Muscle of leg (tissue), 11 donors: ENCODE data around the gene RNPEPL1. TPM values are rescaled to one million over a fixed set of nuclear protein-coding genes. Genes with fewer than 3 reads are reported as not detected.

ENCODE experiments used
- DNase-seq: peaks from one replicate; pipeline ENCODE4 v3.0.0; 2013
- H3K27ac ChIP-seq: one replicate; pipeline ENCODE4 v1.5.1; 2013; ENCODE audit warnings: mild to moderate bottlenecking, low read length, control low read depth
- H3K27me3 ChIP-seq: one replicate; pipeline ENCODE4 v1.6.1; 2013; ENCODE audit warnings: low read length; ENCODE audit not compliant: control insufficient read depth, insufficient read depth
- H3K36me3 ChIP-seq: one replicate; pipeline ENCODE4 v1.6.1; 2013; ENCODE audit warnings: low read length; ENCODE audit not compliant: control insufficient read depth, insufficient read depth
- H3K4me1 ChIP-seq: one replicate; pipeline ENCODE4 v1.6.1; 2013; ENCODE audit warnings: low read length; ENCODE audit not compliant: control insufficient read depth, insufficient read depth
- H3K4me3 ChIP-seq: one replicate; pipeline ENCODE4 v1.5.1; 2013; ENCODE audit warnings: low read length, control low read depth
- H3K9me3 ChIP-seq: replicated peaks from 2 replicates; pipeline ENCODE4 v1.6.1; 2013; ENCODE audit warnings: low read depth, low read length; ENCODE audit not compliant: control insufficient read depth
- WGBS: methylation state at CpG from one replicate; pipeline ENCODE4 v1.1.5; 2013; ENCODE audit warnings: missing lambda C conversion rate; ENCODE audit not compliant: insufficient coverage; 5-methylcytosine and 5-hydroxymethylcytosine counted together
- polyA plus RNA-seq, 8 donors: library from polyadenylated mRNA; unstranded; fragments of 120-200 nt; gene quantifications; one replicate each; pipeline versions ENCODE4 v1.2.1 to v1.2.3, GENCODE V29; 2013; ENCODE audit warnings: inconsistent platforms in 1 of 8, low replicate concordance in 1 of 8; ENCODE audit not compliant: insufficient read length in 8 of 8, insufficient read depth in 1 of 8
- total RNA-seq: library from RNA; stranded (reverse); fragments of 120-200 nt; gene quantifications from one replicate; pipeline ENCODE4 v1.2.4, GENCODE V29; 2013

Gene RNPEPL1
- total and polyA plus RNA-seq, 9 donors: 13.6 to 38.8 (median 32.0) TPM

DNA sequence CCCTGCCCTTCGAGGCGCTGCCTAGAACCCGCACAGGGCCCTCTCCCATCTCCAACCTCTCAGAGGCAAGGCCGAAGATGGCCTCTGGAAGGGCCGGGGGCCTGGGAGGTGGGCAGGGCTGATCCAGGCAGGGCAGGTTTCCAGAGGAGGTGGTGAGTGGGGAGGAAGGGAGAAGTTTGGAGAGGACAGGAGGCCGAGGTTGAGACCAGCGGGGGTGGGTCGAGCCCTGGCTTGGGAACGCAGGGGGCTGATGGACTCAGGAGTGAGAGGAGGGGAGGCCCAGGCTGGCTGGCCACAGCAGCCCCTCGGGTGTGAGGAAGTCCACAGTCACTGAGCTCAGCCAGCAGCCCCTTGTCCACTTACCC lies 28.8 kb downstream of the RNPEPL1 start:
- no peaks in the 10 kb centered on the region for H3K9me3 ChIP-seq
- H3K4me1 ChIP-seq: no peaks in the 10 kb centered on the region
- H3K4me3 ChIP-seq: no peak overlapping the region
- H3K36me3 ChIP-seq: peaks cover 67% of the 10 kb centered on the region
- no peak for DNase-seq
- no peaks in the 10 kb centered on the region for H3K27me3 ChIP-seq
- H3K27ac ChIP-seq: no peak overlapping the region
- 82% methylated on average over 6 of the region's 10 CpGs for WGBS

DNA sequence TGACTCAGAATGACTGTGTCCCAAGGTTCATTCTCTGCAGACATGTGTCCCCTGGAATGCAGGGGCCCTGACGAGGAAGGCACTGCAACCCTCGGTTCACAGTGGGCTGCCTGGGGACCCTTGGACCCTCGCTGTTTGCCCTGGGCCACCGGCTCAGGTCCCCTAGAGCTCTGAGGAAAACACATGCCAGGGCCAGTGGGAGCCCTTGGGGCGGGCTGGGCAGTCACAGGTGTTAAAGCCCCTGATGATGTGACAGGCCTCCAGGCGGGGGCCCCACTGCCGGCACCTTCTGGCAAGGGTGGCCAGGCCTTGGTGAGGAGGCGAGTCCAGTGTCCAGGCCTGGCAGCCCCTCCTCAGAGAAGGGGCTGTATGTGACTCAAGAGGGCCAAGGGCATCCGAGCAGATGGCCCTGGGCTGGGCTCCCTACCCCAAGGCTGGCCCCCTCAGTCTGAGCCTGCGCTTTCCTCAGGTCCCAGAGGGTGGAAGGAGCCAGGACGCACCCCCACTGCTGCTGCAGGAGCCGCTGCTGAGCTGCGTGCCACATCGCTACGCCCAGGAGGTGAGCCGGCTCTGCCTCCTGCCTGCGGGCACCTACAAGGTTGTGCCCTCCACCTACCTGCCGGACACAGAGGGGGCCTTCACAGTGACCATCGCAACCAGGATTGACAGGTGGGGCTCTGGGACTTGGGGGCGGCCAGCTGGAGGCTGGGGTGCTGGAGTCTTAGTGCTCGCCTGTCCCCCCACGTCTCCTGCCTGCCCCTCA lies 29.3 kb downstream of the RNPEPL1 start:
- DNase-seq: no peak
- Histone ChIP-seq H3K4me3 (no peak overlapping the region), H3K27me3 (no peaks in the 10 kb centered on the region), H3K27ac (no peak overlapping the region), H3K4me1 (no peaks in the 10 kb centered on the region), H3K9me3 (no peaks in the 10 kb centered on the region), H3K36me3 (peaks cover 61% of the 10 kb centered on the region)
- WGBS: 86% methylated on average over 19 of the region's 22 CpGs

DNA sequence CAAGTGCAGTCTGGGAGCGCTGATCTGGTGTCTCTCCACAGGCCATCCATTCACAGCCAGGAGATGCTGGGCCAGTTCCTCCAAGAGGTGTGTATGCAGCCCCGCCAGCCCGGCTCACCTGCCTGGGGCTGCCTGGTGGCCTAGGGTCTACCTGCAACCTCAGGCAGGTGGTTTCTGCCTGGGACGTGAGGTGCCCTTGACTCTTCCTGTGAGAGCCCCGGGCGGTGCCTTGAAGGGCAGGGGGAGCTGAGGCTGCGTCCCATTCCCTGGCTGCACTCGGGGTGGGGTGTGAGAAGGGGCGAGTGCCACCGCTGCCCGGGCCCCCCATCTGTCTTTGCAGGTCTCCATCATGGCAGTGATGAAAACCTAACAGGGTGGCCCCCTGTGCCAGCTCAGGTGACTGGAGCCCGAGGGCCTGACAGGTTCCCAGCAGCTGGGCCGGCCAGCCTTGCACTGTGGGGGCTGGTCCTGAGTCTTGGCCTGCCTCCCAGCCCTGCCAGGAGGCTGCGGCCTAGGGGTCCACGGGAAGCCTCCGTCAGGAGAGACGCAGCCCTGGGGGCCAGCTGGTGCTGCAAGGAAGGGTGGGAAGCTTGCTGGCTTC lies 30.1 kb downstream of the RNPEPL1 start:
- DNase-seq: no peak
- H3K36me3 ChIP-seq: peaks cover 60% of the 10 kb centered on the region
- whole genome bisulfite sequencing: 84% methylated on average over 16 of the region's 17 CpGs
- no peak overlapping the region for H3K4me3 ChIP-seq
- no peaks in the 10 kb centered on the region for H3K4me1 ChIP-seq
- no peaks in the 10 kb centered on the region for H3K9me3 ChIP-seq
- H3K27me3 ChIP-seq: no peaks in the 10 kb centered on the region
- no peak overlapping the region for H3K27ac ChIP-seq

DNA sequence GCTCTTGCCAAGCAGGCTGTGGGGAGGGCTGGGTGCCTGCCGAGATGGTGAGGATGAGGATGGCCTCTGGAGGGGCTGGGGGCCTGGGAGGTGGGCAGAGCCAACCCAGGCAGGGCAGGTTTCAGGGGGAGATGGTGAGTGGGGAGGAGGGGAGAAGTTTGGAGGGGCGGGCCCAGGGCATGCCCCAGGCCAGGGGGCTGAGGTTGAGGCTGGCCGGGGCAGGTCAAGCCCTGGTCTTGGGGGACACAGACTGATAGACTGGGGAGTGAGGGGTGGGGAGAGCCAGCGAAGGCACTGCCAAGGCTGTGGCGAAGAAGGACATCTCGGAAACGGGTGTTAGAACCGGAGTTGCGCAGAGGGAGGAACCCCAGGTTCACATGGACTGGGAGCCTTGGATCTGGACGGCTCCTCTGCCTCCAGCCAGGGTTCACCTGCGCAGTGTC lies 30.9 kb downstream of the RNPEPL1 start:
- Histone ChIP-seq H3K4me3 (no peak overlapping the region), H3K36me3 (peaks cover 56% of the 10 kb centered on the region), H3K4me1 (peaks cover 1% of the 10 kb centered on the region), H3K27me3 (no peaks in the 10 kb centered on the region), H3K9me3 (no peaks in the 10 kb centered on the region), H3K27ac (no peak overlapping the region)
- 91% methylated on average over 8 of the region's 11 CpGs for WGBS
- no peak for DNase-seq

DNA sequence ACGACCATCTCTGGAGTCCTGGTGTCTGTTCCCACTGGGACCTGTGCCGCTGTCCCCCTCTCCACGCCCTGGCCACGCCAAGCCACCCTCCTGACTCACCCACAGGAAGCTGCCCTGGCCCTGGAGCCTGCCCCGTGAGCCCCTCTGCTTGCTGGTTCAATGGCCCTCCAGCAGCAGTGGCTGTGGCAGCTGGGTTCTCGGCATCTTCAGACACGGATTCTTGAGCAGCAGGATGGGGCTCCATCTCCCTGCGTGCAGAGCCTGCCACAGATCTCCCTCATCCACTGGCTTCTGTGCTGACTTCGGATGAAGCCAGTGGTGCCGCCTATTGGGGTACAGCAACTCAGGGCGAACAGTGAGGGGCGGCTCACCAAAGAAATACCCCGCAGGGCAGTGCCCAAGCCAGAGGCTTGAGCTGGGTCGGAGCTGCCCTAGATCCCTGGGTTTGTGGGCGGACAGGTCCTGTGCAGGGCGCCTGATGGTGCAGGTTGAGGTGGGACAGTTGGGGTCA lies 32.2 kb downstream of the RNPEPL1 start:
- no peak for DNase-seq
- 91% methylated on average over 15 of the region's 16 CpGs for WGBS
- H3K4me1 ChIP-seq: peaks cover 8% of the 10 kb centered on the region

DNA sequence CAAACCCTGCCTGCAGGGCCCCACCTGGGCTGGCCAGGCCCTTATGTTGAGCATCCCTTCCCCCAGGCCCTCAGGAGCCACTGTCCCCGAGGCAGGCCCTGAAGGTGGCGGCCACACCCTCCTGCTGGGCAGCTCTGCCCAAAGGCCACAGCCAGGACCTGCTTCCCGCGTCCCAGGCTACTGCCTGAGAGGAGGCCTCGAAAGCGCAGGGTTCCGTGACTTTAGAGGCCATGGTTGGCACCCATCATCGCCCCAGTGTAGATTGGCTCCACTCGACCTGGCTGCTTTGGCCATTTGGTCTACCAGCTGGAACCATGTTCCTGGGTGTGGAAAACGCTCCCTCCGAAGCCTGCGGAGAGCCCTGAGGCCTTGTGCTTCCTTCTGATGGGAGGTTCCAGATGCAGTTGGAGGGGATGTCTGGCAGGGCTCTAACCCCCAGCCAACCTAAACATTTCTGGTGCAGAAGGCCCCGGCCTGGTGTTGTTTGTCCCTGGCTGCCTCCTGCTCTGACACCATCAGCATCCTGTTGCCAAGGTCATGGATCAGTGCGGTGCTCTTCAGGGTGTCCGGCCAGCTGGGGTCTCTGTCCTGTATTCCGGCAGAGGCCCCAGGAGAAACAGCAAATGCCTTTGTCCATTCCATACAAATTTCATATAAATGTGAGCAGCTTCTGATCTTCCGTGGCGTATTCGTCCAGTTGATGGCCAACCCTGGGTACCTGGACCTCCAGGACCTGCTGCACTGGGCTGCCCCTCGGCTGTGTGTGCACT lies 33.0 kb downstream of the RNPEPL1 start:
- H3K4me1 ChIP-seq: peaks cover 8% of the 10 kb centered on the region
- H3K27me3 ChIP-seq: no peaks in the 10 kb centered on the region
- peaks cover 43% of the 10 kb centered on the region for H3K36me3 ChIP-seq
- H3K27ac ChIP-seq: no peak overlapping the region
- WGBS: 79% methylated on average over 19 of the region's 20 CpGs
- H3K9me3 ChIP-seq: no peaks in the 10 kb centered on the region
- no peak for DNase-seq
- H3K4me3 ChIP-seq: no peak overlapping the region

More for the DNA sequence above, 32.2 kb downstream of the RNPEPL1 start:
- H3K9me3 ChIP-seq: no peaks in the 10 kb centered on the region
- no peaks in the 10 kb centered on the region for H3K27me3 ChIP-seq
- peaks cover 49% of the 10 kb centered on the region for H3K36me3 ChIP-seq
- no peak overlapping the region for H3K27ac ChIP-seq
- H3K4me3 ChIP-seq: no peak overlapping the region

DNA sequence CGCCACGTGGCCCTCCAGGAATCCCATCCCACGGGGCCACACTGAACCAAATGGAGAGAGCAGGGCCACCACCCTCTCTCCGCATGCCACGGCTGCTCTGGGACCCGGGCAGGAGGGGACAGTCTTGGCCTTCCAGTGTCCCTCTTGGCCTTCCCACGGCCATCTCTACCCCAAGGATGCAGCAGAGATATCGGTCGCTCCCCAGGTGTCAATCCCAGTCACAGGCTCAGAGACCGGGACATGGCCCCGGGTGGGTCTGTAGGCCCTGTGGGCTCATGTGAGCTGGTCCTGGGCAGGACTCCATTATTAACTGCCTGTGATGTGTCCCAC lies 33.5 kb downstream of the RNPEPL1 start:
- H3K4me3 ChIP-seq: no peak overlapping the region
- no peaks in the 10 kb centered on the region for H3K9me3 ChIP-seq
- no peak overlapping the region for H3K27ac ChIP-seq
- no peaks in the 10 kb centered on the region for H3K27me3 ChIP-seq
- peaks cover 8% of the 10 kb centered on the region for H3K4me1 ChIP-seq
- 90% methylated on average over 11 of the region's 11 CpGs for WGBS
- H3K36me3 ChIP-seq: peaks cover 38% of the 10 kb centered on the region
- no peak for DNase-seq

DNA sequence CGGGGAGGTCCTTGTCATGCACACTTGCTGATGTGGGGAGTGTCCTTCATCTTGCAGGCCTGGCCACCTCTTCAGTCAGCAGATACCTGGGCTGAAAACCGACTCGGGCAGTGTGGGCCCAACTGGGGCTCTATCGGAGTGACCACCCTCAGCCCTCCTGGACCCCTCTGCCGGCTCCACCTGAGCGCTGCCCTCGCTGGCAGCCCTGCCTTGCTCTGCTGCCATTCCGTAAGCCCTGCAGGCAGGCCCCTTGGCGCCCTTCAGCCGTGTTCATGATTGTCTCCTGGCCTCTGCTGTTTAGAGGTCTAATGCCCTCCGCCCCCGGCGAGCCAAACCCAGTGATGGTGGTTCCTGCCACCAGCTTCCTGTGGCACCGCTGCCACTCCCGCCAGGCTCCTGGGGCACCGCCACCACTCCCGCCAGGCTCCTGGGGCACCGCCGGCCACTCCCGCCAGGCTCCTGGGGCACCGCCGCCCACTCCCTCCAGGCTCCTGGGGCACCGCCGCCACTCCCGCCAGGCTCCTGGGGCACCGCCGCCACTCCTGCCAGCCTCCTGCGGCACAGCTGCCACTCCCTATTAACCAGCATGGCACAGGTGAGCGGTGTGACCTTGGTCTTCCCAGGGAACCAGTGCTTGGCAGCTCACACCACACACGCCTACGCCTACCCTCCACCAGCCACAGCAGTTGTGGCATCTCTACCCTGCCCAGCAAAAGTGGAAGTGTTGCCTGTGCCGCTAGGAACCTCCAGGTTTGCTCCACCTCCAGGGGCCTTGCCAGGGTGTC lies 34.2 kb downstream of the RNPEPL1 start:
- WGBS: 92% methylated on average over 32 of the region's 32 CpGs
- no peak overlapping the region for H3K27ac ChIP-seq
- H3K36me3 ChIP-seq: peaks cover 33% of the 10 kb centered on the region
- H3K4me3 ChIP-seq: no peak overlapping the region
- no peaks in the 10 kb centered on the region for H3K9me3 ChIP-seq
- H3K4me1 ChIP-seq: peaks cover 8% of the 10 kb centered on the region
- no peak for DNase-seq
- H3K27me3 ChIP-seq: no peaks in the 10 kb centered on the region

DNA sequence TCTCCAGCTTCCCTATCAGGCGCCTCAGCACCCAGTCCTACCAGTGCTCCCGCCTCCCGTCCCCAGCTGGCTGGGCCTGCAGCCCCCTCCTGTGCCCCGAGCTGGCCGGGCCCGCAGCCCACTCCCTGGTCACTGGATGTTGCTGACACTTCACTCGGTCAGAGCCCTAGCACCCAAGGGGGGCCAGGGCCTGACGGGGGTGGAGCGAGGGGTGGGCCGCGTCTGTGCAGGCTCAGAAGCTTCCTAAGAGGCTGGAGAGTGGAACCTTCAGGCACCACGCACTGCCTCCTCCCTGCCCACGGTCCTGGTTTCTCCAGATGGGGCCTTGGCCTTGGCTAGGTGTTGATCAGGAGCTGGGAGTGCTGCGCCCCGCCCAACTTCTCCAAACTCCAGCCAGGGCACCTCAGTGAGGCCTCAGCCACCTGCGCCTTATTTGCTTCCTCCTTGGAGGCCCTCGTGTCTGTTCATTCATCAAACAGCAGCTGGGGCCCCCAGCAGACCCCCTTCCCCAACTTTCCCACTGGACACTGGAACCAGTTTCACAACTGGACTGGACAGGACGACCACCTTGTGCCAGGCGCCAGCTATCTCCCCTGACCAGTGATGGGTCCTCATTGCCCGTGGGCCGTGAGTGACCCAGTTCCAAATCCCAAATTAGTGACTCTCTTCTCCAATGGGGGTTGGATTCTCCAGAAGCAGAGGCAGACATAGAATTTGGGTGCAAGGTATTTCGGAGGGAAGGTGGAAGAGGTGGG lies 35.0 kb downstream of the RNPEPL1 start:
- Histone ChIP-seq H3K4me3 (no peak overlapping the region), H3K27ac (no peak overlapping the region), H3K9me3 (no peaks in the 10 kb centered on the region), H3K36me3 (peaks cover 25% of the 10 kb centered on the region), H3K27me3 (no peaks in the 10 kb centered on the region), H3K4me1 (peaks cover 8% of the 10 kb centered on the region)
- no peak for DNase-seq
- 83% methylated on average over 22 of the region's 22 CpGs for WGBS
